Suppressor macrophage treated with lipopolysaccharide for 1 hour (primary cell): Measurements from ENCODE around the gene PLCH2.

Experiments used
- DNase-seq, 3 donors: peaks; one replicate each; pipeline ENCODE4 v3.0.0-alpha.2; 2020 to 2022

Gene PLCH2

DNA sequence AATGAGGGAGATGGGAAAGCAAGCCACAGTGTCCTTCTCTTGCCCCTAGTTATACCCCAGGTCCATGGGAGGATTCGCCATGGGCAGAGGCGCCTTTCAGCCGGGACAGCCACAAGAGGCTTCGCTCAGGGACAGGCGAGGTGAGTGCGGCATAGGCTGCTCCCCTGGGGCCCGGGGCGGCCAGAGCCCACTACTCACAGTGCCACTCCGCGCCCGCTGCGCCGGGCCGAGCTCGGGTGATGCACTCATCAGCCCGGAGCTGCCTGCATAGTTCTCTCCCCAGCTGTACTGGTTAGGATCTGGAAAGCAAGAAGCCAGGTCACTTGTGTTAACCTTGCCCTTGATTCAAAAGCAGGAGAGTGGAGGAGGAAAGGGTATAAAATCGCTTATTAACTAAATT is 41.9 kb downstream of the PLCH2 start:
- DNase-seq, result no peak

DNA sequence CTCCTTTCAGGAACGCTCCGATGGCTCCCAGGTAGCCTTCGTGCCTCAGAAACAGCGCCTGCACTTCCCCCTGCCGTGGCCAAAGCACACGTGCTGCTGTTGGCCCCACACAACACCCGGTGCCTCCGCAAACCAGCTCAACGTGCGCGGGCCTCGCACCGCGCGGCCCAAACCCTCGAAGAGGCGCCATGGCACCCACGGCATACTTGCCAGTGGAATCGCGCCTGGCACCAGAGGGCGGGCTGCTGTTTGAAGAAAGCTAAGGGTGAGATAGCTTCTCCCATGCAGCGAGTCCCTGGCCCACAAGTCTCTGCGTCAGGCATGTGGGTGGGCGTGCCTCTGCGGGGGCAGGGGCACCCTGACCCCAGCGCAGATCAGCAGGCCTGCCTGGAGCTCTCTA is 42.4 kb downstream of the PLCH2 start:
- DNase-seq, result no peak

DNA sequence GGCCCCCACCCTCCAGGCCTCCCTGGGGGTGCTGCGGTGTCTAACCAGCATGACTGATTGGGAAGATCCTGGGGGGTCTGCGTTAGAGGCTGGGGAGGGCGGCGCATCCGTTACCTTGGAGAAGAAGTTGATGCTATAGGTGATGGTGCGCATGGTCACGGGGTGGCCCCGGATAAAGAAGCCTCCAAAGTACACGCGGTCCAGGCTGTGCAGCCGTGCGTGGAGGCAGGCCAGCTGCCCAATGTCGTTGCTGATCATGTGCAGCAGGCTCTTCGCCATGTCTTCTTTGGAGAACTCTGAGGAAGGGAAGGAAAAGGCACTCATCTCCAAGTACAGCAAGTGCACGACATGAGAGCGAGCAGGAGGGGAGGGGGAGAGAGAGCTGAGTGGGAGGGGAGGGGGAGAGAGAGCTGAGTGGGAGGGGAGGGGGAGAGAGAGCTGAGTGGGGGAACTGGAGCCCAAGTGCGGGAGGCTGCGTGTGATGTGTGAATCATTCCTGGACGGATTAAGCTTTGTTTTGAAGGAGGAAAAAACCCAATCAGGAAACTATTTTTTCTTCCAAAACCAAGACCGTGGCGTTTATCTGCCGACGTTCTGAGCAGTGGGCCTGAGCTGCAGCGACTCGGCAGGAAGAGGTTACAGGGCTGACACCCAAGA is 43.1 kb downstream of the PLCH2 start:
- no peak for DNase-seq

DNA sequence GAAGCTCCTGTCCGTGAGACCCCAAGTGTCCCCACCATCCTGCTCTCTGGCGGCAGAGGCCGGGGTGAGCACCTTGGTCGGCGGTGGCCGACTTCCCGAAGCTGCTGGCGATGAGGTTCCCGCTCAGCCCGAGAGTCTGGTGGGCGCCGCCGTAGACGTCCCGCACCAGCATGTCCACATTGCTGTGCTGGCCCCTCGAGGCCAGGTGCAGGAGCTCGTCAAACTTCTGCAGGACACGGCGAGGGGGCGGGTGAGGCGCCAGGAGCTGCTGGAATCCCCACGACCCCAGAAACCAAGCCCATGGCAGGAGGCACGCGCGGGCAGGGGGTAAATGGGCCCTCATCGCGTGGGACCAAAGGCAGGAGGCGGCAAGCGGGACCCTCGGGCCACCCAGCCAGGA is 43.6 kb downstream of the PLCH2 start:
- no peak for DNase-seq

DNA sequence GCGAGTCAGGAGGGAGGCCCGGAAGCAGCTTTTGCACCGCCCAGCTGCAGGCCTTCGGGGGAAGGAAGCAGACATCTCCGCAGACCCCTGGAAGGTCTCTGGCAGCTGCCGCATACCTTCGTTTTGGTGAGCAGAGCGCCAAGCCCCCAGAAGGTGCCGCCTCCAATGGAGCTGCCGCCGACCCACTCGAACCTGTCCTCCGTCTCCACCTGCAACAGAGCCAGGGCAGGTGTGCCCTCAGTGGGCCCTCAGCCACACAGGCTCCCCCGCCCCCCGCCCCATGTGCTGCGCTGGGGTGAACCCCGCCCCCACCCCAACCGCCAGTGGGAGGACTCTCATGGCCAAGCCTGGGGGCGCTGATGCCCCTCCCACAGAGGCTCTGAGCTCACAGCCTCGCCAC is 44.1 kb downstream of the PLCH2 start:
- DNase-seq, result no peak

DNA sequence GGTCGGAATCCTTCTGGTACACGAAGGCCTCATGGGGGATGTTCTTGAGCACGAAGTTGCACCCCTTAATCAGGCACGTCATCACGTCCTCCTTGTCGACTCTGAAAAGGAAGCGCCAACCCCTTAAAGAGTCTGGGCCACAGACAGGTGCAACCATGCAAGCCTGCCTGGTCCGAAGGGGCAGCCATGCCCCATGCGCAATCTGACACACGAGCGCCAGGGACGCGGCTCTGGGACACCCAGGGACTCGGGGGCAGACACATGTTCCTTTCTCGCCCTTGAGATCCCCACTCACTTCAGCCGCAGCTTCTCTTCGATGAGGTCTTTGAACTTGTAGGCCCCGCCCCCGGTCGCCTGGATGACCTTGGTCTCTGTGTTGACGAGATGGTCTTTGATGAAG is 44.7 kb downstream of the PLCH2 start:
- no peak for DNase-seq

DNA sequence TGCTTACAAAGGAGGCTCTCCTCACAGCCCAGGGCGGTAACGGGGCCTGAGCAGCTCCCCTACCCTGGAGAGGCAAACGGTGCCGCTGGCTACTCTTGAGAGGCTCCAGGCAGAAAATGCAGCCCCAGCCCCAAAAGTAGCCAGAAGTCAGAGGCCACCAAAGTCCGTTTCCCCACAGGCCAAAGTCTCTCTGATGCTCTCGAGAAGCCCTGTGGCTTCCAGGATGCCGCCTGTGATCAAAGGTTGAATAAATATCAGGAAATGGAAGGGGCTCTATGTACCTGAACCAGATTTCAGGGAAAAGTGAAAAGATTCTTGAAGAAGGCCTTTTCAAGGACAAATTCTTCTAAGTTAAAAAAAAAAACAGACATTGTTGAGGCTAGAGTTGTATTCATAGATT is 46.1 kb downstream of the PLCH2 start:
- no peak for DNase-seq

DNA sequence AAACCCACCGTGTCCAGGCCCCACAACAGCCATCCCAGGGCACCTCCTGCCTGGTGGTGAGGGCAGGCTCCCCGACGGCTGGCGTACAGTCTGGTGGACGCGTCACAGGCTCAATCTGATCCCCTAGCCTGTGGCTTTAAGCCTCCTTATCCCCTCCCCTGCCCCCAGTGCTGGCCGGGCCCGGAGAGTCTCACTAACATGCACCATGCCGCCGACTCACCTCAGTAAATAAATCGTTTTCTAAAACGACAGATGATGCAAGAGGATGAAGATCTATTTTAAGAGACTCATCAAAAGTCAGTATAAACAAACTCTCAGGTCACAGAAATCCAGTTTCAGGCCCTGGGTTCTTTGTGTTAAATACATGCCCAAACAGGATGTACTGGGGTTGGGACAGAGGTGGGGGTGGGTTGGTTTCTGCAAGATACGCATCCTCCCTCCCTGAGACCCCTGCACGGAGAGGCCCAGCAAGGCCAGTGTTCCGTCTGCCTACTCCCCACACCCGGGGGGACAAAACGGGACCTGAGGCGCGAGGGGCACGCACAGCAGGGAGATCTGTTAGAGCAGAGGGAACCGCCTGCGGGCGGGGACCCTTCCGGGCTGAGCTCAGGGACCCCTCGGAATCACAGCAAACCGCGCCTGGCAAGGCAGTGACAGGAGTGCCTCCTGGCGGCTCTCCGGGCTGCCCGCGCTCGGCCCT is 47.3 kb downstream of the PLCH2 start:
- no peak for DNase-seq

DNA sequence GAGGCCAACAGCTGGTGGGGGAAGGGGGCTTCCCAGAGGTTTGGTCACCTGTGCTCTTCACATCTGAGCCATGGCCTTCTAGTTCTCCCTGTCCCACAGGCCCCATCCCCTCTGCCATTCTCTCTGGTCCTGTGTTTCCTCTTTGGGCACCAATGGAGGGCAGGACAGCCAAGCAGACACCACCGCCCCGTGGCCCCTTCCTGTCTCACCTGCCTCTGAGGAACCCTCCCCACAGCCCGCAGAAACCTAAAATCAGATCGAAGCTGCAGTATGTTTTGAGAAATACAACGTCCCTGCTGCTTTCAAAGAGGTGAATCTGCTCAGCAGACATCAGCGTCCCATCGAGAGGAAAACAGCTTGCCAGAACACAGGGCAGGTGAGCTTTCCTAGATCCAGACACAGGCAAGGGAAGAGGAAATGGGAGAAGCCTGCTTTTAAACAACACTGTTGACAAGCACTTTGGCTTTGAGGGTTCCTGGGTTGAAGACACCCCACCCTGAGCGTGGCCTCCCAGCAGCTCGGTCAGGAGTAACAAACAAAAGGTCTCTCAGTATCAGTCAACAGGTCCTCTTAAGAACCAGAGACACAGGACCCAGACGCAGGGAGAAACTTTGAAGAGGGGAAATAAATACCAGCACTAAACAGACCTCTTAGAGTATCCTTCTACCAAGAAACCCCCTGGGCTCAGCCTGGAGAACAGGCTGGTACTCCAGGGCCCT is 48.0 kb downstream of the PLCH2 start:
- DNase-seq, result no peak

DNA sequence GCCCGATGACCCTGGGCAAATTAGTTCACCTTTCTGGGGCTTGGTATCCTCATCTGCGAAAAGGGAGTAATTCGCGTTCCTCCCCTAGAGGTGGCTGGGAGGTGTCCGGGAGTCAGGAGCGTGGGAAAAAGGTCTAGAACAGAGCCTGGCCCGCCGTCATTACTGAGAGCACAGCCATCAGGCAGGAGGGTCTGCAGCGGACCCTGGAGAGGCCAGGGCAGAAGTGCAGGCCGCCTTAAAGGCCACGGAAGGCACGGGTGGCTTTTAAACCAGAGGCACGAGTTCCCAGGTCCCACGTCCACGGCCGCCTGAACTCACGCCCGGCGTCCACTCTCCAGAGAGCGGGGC is 49.5 kb downstream of the PLCH2 start:
- DNase-seq, result no peak

DNA sequence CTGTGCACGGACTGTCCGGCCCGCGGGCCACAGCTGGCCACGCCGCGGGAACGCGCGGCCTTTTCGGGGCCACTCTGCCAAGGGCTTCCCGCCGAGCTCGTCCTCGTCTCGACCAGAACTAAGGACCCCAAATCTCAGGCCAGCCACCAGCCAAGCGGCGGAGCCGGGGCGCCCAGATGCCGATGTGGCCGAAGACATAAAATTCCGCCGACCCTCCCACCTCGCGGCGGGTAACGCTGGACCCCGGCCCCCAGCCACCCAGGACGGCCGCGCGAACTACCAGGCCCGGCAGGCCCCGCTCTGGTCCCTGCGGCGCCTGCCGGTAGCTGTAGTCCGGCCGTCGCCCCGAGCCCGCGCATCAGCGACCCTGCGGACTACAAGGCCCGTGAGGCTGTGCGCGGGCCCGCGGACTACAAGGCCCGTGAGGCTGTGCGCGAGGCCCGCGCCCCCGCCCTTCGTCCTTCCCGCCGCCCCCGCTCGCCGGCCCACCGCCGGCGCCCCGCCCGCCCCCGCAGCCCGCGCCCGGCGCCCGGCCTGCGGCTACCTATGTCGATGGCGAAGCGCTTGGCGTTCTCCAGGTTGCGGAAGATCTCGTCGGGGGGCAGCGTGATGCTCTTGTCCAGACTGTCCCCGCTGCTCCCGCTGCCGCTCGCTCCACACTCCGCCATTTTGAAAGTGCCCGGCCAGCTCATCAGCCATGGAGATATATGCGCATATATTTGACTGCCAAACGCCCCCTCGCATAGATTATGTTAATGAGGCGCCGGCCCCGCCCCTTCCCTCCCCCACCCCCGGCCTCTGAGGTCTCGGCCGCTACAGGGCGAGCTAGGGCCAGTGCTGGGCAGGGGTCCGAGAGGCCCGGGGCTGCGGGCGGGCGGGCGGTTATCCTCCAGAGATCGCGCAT is 50.1 kb downstream of the PLCH2 start, which contains the start of gene PANK4:
Gene PANK4, minus strand, starts transcription at position 677 of the 904 bp plus-strand sequence. Its CDS starts 9 bp downstream, at position 668.
- peak; percentile 95 to 99 (median 98) for DNase-seq

DNA sequence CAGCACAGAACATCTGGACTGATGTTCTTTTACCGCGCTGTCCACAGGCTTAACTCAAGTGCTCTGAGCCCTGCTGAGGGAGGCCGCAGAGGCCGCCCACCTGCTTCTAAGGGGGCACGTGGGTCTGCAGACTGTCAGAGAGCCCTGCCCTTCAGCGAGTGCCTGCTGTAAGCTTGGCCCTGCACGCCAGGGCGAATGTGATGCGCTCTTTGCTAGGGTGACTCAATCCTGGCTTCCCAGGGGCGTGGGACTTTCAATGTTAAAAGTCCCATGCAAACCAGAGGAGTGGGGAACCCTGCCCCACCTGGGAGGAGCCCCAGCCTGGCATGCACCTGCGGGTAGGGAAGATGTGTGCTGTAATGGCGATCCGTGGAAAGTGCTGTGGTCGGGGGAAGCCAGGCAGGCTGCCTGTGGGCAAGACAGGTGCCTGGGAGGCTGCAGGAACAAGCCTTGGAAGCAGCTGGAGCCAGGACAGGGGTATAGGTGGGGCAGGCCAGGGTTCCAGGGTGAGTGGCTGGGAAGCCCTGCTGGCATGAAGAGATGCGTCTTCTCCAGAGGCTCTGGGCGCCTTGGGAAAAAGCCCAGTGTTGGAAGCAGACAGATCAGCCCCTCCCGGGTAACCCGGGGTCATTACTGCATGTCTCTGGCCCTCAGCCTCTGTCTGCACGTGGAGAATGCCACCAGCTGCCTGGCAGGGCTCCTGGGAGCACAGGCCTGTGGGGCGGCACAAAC is 50.9 kb downstream of the PLCH2 start:
- peak; percentile 75 to 84 (median 83) for DNase-seq

DNA sequence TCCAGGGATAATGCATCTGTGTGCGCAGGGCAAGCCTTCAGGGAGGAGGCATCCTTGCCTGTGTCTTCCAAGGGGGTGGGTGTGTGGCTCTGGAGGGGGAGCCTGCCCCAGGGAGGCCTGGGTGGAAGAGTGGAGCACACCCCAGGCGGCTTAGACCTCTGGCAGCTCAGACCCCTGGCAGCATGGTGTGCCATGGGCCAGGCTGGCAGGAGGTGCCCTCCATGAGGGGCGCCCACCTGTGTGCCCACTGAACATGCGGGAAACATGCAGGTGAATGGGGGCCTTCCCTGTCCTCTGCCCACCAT is 51.4 kb downstream of the PLCH2 start:
- DNase-seq, result no peak

DNA sequence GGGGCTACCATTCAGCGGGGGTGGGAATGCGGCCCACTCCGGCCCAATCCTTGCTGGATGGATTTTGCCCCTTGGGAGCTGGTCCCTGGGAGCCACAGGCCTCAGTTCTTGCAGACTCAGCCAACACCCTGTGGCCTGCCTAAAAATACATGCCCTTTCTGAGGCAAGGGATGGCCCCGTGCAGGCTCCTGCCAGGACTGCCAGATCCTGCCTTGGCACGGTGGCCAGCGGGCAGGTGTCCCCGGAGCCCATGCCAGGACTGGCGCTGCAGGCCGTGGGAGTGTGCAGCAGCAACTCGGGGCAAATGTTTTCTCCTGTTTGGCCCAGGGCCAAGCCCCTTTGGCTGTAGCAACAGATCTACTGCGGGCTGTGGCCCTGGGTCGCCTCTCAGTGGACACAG is 51.9 kb downstream of the PLCH2 start:
- no peak for DNase-seq

DNA sequence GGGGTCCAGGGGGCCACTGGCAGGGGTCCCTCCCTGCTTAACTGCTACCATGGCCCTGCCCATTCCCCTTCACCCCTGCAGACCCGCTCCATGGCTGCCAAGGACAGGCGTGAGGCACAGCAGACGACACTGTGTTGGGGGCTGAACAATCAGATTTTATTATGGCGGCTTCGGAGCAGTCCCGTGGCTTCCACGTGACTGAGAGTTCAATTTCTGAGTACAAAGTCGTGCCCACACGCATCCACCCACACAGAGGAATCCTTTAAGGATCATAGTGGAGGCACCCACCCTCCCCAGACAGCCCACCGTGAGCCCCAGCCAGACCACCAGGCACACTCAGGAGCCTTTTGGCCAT is 52.5 kb downstream of the PLCH2 start:
- DNase-seq, result no peak

DNA sequence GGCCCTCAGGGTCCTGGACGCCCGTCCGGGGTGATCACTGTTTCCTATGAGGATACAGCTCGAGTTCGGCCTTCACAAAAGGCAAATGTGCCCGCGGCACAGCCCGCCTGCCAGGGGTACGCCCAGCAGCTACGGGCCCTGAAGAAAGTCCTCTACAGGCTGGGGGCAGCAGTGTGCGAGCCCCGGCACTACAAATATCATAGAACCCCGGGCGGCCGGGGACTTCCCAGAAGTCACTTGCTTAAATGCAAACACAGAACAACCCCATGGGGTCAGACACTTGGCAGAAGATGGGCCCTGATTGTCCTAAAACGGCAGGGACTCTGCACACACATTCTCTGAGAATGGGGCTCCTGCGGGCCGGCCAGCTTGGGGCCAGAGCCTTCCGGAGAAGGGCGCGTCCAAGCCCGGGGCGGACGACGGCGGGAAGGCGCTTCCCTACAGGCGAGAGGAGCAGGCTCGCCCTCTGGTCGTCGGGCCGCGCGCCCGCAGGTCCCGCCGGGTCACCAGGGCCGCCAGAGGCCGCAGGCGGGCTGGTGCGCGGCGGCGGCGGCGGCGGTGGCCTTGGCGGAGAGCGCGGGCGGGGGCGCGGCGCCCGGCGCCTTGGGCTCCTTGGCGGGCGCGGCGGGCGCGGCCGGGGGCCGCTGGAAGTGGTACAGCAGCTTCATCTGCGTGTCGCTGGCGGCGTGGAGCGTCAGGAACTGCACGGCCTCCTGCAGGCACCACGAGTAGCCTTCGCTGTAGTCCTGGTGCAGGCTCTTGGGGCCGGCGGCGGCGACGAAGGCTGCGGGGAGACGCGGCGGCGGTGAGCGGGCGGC is 53.1 kb downstream of the PLCH2 start:
- DNase-seq, result peak; percentile 58 to 82 (median 62)

DNA sequence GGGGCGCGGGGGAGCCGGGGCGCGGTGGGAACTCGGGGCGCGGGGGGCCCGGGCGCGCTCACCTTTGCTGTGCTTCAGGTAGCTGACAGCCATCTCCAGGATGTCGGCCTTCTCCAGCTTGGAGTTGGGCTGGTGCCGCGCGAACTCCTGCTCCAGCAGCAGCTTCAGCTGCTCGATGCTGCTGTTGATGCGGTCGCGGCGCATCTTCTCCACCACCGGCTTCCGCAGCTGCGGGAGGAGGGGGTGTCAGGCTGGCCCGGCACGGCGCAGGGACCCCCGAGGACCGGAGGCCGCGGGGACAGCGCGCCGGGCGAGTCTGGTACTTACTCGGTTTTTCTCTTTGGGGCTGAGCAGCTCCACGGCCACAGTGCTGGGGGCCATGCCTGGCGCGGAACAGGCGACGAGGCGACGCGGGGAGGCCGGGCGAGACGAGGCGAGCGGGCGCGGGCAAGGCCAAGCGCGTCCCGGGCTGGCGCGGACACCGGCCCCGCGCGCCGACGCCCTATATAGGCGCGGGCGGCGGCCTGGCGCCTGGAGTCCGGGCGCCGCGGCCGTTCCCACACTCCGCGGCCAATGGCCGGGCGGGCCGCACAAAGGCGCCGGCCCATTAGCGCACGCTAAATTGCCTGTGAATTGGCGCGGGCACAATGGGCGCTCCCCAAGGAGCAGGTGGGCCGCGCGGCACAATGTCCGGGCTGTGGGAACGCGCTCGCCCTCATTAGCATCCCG is 53.9 kb downstream of the PLCH2 start, which contains the start of gene HES5:
Gene HES5, minus strand, starts transcription at position 480 of the 729 bp plus-strand sequence. Its CDS starts 99 bp downstream, at position 381.
- DNase-seq, result peak in 2 of 3 donors; percentile 22 to 55

DNA sequence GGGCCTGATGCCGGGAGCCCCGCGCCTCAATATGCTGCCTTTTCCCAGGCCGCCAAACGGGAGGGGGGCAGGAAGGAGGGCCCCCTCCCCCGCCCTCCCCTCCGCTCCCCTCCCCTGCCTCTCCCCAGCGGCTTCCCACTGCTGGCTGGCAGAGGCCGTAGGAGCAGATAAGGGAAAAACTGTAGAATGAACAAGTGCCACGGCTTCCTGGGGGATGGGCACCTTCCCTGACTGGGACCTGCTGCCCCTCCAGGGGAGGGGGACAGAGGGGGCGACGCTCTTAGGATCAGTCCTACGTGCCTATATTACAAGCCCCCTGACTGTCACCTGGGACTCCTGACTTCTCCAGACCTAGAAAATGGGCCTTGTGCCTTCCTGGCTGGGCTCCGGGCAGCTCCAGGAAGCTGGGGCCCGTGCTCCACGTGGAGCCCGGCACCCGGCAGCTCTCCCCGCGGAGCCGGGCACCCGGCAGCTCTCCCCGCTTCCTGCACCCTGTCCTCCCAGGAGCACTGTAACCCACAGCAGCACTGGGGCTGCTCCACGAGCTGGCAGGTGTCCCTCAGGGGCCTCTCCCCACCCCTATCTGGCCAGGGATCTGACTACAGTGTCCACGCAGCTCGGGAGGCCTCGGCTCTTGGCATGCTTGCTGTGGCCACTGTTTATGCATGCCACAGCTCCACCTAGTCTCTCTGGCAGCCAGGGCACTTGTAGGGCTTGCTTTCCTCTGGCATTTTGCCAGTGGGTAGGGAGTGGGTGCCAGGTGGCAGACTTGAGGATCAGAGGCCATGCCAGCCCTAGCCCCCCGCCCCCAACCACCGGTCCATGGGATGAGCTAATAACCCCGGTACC is 54.6 kb downstream of the PLCH2 start:
- DNase-seq, result no peak

DNA sequence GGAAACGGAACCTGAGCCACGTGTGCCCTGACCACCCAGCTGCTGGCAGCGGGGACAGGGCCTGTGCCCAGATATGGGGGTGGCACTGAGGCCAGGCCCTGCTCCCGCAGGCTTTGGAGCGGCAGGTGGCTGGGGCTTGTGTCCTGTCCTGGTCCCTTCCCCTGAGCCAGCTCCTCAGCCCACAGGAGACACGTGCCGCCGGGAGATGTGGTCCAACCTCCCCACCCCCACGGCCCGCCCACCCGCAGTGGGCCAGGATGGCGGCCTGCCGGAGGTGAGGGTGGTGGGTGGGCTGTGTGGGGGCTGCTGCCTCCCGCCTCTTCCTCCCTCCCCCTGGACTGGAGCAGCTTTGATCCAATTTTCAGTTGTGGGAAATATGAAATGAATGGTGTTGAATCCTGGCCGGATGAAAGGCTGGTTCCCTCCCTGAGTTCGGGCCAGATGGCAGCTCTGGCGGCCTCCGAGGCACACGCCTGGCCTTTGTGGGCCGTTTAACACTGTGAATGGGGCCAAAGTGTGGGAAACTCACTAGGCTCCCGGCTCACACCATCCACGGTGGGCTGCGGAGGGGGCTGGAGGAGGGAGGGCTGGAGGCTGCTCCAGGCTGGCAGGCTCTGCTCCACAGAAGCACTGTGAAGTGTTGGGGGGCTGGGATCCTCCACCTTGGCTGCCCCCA is 56.5 kb downstream of the PLCH2 start:
- no peak for DNase-seq
